Stomach (tissue), 4 donors: Measurements from ENCODE around the gene EML6.

Experiments used
- EP300 ChIP-seq: sonication (generic); formaldehyde crosslinking; IDR thresholded peaks from one replicate; pipeline ENCODE4 v1.6.1; 2017; ENCODE audit warnings: antibody characterized with exemption
- POLR2A ChIP-seq, 4 donors: fragments of 450-650 bp; IDR thresholded peaks; one replicate each; pipeline ENCODE4 v1.6.1; 2016; ENCODE audit warnings: antibody characterized with exemption in 4 of 4, control low read depth in 2 of 4, mild to moderate bottlenecking in 1 of 4, moderate library complexity in 1 of 4
- POLR2AphosphoS5 ChIP-seq, 3 donors: sonication (generic); formaldehyde crosslinking; IDR thresholded peaks; one replicate each; pipeline ENCODE4 v1.6.1; 2016; ENCODE audit warnings: antibody characterized with exemption in 3 of 3
- TF ChIP-seq, protein P1 (sequence below), 7 experiments: fragments of 450-650 bp in 4 of 7; fragments of 200-600 bp in 3 of 7; sonication (generic) in 3 of 7; IDR thresholded peaks; one replicate each; pipeline ENCODE4 v1.5.1; 2016 to 2019; ENCODE audit warnings: antibody characterized with exemption in 7 of 7, control low read depth in 2 of 7, mild to moderate bottlenecking in 1 of 7

DNA sequence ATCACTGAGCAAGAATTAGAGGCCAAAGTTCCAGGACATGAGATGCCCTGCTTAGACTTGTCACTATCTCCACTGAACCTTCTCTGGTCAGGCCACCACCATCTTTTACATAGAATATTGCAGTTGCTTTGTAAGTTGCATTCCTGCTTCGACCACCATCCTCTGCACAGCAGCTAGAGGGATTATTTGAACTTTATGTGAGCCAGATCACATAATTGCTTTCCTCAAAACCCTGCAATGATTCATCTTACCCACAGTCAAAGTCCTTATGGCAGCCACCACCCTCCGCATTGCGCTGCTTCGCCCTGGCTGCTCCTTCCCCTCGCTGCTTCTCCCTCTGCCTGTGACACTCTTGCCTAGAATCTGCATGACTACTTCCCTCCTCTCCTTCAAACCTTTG is 111.3 kb downstream of the EML6 start:
- TF ChIP-seq, protein P1, sequence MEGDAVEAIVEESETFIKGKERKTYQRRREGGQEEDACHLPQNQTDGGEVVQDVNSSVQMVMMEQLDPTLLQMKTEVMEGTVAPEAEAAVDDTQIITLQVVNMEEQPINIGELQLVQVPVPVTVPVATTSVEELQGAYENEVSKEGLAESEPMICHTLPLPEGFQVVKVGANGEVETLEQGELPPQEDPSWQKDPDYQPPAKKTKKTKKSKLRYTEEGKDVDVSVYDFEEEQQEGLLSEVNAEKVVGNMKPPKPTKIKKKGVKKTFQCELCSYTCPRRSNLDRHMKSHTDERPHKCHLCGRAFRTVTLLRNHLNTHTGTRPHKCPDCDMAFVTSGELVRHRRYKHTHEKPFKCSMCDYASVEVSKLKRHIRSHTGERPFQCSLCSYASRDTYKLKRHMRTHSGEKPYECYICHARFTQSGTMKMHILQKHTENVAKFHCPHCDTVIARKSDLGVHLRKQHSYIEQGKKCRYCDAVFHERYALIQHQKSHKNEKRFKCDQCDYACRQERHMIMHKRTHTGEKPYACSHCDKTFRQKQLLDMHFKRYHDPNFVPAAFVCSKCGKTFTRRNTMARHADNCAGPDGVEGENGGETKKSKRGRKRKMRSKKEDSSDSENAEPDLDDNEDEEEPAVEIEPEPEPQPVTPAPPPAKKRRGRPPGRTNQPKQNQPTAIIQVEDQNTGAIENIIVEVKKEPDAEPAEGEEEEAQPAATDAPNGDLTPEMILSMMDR (IDR thresholded peaks at IDR 0.05) = no peak
- TF ChIP-seq EP300 (no peak), POLR2A (IDR thresholded peaks at IDR 0.05) (no peak), POLR2AphosphoS5 (IDR thresholded peaks at IDR 0.05) (no peak)
